ENCODE results near the gene PRPF19.
A peak's percentile ranks its signal among the peaks of the same experiment; 100 is the strongest.

PRPF19 gene

GRCh38 chr11:60857378-60858232, 48.8 kb downstream of the PRPF19 start:
- DNase-seq (ENCODE audit: low spot score) = peak; percentile 51

DNA sequence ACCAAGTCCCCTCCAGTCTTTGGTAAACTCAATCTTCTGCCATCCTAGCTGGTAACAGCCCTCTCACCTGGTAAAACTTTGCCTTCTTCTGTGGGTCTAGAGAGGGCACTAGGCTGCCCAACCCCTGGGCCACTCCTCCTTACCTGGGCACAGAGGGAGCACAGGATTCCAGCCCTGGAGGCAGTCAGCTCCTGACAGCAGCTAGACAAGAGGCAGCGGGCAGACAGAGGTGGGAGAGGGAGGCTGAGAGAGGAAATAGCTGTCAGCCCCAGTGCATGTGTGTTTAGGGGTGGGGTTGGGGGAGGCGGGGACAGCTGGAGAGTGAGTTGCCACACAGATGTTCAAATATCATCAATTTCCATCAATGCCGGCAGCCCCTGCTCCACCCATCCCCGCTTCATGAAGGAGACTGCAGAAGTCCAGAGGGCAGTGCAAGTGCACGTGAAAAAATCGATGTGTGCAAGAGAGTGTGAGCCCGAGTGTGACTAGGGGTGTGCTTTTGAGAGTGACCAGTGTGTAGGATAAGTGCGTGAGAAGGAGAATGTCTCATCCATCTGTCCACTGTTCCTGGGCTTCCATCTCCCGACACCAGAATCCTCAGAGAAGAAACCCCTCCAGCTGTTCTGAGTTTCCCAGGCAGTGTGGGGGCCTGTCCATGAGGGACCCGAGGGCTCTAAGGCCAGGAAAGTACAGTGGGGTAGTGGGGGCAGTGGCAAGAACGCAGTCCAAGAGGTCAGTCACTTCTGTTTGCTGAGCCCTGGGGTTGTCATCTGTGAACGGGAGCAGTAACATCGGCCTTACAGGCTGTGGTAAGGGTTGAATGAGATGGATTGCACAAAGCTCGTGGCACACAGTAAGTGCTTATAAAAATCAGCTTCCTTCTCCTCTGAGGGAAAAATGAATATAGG, 50.4 kb downstream of the PRPF19 start, which contains the start of gene PTGDR2:
TSS of gene PTGDR2 (minus strand) at position 225 of the 908 bp plus-strand sequence. CDS start 2,228 bp downstream, outside the sequence.
- no peak for DNase-seq (ENCODE audit: low spot score)

- no peak for DNase-seq (ENCODE audit: low spot score)
These were observed 51.3 kb downstream of the PRPF19 start for GRCh38 chr11:60854847-60855725.

GRCh38 chr11:60854140-60854846, 52.1 kb downstream of the PRPF19 start:
- DNase-seq (ENCODE audit: low spot score) = no peak

GRCh38 chr11:60852982-60853950, 53.1 kb downstream of the PRPF19 start:
- no peak for DNase-seq (ENCODE audit: low spot score)

DNA sequence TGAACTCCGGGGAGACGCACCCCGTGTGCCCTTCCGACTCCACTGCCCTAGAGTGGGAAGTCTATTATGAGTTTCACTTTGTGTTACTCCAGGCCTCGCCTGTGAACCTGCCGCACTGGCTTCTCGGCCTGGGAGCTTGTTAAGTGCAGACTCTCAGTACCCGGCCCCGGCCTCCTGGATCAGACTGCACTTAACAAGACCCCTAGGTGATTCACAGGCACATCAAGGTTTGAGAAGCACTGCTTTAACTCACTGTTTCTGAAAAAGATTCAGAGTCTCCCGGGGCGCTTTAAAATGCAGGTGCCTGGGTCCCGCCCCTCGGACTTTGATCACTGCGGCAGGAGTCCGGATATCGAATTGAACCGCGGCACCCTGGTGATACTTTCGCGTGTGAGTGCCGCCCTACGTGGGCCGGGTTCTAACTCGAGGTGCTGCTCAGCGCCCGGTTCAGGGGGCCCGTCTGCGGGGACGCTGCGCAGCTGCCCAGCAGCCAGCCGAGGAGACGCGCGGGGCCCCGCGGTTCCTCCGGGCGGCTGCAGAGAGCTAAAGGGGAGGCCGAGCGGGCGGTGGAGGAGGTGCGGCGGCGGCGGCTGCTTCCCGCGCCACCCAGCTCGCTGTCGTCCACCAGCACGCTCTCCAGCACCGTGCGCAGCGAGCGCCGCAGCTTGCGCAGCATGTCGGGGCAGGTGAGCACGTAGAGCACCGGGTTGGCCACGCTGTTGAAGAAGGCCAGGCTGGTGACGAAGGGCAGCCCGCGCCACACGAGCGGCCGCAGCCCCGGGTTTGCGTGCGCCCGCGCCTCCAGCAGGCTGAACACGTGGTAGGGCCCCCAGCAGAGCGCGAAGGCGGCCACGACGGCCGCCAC, 54.0 kb downstream of the PRPF19 start:
- DNase-seq (ENCODE audit: low spot score) = no peak

GRCh38 chr11:60851327-60852104, 54.9 kb downstream of the PRPF19 start:
- no peak for DNase-seq (ENCODE audit: low spot score)

DNA sequence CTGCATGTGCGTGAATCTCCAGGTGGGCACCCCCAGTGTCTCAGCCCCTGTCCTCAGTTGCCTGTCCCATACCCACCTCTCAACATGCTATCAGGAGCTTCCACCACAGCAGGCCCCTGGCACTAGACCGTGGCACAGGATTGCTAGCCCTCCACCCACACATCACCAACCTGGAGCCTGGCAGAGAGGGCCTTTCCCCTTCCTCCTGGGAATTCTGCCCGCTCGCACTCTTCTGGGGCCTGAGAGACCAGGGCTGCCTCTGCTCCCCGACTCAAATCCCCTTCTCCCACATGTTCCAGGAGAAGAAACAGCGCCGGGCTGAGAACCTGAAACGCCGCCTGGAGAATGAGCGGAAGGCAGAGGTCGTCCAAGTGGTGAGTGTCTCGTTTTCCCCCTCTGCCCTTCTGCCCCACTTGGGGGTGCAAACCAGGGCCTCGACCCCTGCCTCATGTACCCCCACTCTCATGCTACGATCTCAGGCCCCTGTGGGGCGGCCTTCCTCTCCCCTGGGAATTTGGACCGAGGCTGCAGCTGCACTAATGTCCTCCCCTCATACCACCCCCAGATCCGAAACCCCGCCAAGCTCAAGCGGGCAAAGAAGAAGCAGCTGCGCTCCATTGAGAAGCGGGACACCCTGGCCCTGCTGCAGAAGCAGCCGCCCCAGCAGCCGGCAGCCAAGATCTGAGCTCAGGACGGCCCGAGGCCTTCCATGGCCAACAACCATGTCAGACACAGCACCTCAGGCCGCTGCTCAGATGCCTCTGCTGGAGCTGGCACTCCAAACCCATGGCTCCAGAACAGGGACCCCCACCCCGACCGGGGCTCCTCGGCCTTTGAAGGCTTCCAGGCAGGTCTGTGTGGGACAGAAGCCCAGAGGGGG, 56.5 kb downstream of the PRPF19 start:
- no peak for DNase-seq (ENCODE audit: low spot score)

DNA sequence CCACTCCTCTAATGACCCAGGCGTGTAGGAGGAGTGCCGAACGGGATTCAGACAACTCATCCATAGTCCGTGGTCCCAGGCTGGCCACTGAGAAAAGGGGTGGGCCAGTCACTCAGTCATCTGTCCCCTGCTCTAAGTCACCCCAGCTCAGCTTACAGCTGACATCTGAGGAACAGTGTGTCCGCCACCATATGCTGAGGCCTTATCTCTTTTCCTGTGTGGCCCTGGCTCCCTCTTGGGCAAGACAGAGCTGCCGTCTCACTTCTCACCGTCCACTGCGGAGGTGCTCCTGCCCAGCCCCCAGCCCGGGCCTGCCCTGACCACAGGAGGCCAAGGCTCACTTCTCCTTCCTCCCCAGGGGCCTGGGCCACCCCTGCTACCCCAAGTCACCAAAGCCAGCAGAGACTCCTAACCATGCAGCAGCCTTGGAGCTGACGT, 57.7 kb downstream of the PRPF19 start:
- DNase-seq (ENCODE audit: low spot score) = no peak

- no peak for DNase-seq (ENCODE audit: low spot score)
These were observed 58.5 kb downstream of the PRPF19 start for GRCh38 chr11:60847896-60848295.

GRCh38 chr11:60847281-60847680, 59.1 kb downstream of the PRPF19 start:
- DNase-seq (ENCODE audit: low spot score) = no peak

- no peak for DNase-seq (ENCODE audit: low spot score)
These were observed 61.0 kb downstream of the PRPF19 start for GRCh38 chr11:60845338-60845737.

DNA sequence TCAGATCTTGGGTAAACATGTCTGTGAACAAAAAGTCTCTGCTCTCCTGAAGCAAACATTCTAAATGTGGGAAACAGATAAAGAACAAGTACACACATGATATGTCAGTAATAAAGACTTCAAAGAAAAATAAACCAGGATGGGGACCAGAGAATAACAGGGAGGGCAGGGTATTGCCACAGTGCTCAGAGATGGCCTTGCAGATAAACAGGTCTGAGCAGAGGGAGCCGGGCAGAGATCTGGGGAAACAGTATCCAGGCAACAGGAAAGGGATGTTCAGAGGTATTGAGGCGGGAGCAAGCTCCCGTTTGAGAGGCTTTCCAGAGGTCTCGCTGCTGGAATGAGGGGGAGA, 61.5 kb downstream of the PRPF19 start:
- DNase-seq (ENCODE audit: low spot score) = no peak

DNA sequence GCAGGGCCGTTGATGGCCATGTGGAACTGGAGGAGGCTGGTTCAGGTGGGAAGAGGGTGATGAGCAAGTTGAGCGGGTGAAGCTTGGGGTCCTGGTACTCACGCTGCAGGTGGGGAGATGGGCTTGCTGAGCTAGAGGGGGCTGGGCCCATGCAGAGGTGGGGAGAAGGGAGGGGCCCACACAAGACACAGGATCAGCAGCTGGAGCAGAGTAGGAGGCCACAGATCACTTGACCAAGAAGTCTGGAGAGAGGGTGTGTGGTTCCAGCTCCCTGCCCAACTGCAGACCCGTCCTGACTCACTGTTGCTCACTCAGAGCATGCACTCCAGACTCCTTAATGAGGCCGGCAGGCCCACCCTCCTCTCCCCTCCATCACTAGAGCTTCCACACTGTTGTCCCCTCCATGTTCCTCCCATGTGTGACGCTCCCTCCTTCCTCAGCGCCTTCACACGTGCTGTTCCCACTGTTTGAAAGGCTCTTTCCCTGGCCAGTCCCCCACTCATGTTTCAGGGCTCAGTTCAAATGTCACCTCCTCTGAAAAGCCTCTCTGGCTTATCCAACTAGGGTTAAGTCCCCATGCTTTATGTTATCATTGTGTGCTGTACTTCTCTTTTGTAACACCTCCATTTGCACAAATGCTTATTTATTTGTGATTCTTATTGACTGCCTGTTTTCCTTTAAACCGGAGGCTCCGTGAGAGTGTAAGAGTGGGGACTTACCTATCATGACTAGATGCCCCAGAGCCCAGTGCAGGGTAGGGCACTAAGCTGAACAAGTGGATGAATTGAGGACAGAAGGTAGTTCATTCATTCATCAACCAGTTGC, 62.1 kb downstream of the PRPF19 start:
- DNase-seq (ENCODE audit: low spot score) = peak; percentile 47

- no peak for DNase-seq (ENCODE audit: low spot score)
These were observed 63.5 kb downstream of the PRPF19 start for GRCh38 chr11:60842668-60843600.
